Measurements from ENCODE around the gene TCFL5.

GRCh38 chr20:62820208-62820961 lies 41.2 kb downstream of the TCFL5 start:
- no peak for TF ChIP-seq POLR2AphosphoS5 (IDR thresholded peaks at IDR 0.05)
- TF ChIP-seq CTCF (IDR thresholded peaks at IDR 0.05) = no peak
- no peak for TF ChIP-seq POLR2A (IDR thresholded peaks at IDR 0.05)
